GM21423 (cell line): ENCODE measurements around the gene CDH23.

Experiments used
- ATAC-seq: cut with Tn5 transposase; IDR thresholded peaks from one replicate; pipeline ENCODE4 v1.9.1; 2021; ENCODE audit warnings: mild to moderate bottlenecking, moderate library complexity; ENCODE audit not compliant: unreplicated experiment

CDH23 gene

DNA sequence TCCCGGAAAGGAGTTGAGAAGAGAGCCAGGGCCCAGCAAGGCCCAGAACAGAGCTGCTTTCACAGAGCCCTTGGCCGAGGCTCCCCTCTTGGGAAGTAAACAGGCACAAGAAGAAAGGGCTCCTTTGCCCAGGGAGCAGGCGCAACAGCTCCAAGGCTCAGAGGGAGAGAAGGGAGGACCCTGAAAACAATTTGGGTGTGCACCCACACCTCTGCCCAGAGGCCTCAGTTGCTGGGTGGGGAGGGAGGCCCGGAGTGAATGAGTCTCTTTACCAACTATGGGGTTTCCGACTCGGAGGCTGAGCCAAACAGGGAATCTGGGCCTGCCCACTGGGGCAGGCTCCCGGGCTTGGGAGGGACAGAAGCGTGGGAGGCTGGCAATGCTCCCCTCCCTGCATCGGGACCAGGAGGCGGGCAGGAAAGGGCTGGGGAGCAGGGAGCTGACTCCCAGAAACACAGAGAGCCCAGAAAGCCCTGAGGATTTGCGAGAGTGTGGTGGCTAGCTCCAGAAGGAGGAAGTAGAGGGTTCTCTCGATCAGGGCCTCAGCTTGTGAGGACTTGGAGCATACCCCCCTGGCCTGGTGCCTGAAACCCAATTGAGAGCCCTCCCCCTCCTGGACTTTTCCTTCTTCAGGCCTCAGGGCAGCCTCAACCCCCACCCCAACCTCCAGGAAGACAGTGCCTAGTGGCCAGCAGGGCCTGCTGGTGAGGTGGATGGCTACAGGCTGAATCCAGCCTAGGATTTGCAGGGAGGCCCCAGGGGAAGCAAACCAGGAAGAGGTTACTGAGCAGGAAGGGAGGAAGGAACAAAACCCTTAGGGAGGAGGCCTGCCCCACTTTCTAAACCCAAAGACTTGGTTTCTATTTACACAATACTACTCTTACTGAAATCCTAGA is 316.7 kb downstream of the CDH23 start:
- ATAC-seq, result no peak

- ATAC-seq, result no peak
These were observed 317.3 kb downstream of the CDH23 start for GRCh38 chr10:71714031-71714410.

DNA sequence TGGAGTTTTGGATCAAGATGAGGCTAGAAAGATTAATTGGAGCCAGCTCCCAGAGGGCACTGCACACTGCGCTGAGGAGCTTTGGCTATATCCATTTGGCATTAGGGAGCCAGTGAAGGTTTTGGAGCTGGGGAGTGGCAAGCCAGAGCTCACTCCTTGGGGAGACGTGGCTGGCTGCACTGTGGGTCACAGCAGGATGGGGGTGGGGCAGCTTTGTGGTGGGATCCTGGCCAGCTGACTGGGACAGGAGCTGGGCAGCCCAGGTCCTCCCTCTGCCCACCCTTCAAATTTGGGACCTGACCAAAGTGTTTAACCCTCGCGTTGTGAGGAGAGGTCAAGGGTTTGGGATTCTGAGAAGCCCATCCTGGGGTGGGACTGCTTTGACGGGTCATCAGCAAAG is 317.9 kb downstream of the CDH23 start:
- no peak for ATAC-seq

GRCh38 chr10:71715026-71715425 is 318.3 kb downstream of the CDH23 start:
- ATAC-seq, result no peak

- ATAC-seq, result no peak
These were observed 319.1 kb downstream of the CDH23 start for GRCh38 chr10:71715860-71716259.

DNA sequence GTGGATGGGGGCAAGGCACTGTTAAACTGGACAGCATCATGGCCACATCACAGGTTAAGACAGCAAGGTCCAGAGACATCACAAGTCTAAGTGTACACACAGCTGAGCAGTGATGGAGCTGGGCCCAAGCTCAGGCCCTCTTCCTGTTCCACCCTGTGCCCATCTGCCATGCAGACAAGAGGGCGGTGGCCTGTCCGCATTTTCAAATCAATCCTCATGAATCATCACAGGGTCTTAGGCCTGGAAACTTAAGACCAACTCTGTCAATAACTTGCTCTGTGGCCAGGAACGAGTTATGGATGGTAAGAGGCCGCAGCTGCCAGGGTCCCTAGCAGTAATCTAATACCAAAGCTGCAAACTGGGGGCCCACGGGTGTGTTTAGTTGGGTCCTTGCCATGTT is 319.7 kb downstream of the CDH23 start:
- ATAC-seq, result no peak

DNA sequence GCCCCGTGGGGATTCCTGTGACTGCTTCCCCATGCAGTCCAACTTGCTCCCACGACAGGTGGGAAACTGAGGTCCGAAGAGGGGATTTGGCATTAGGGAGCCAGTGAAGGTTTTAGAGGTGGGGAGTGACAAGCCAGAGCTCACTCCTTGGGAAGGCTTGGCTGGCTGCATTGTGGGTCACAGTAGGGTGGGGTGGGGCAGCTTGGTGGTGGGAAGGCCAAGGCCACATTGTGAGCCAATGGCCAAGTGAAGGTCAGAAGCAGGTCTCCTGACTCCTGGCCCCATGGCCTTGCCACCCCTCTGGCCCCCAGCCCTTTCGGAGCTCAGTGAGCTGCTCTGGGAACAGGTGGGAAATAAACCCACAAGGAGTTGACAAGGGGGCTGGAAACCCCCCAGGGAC is 320.3 kb downstream of the CDH23 start:
- ATAC-seq, result no peak

- ATAC-seq, result no peak
These were observed 320.8 kb downstream of the CDH23 start for GRCh38 chr10:71717551-71717951.

GRCh38 chr10:71718165-71718698 is 321.5 kb downstream of the CDH23 start:
- ATAC-seq, result no peak

GRCh38 chr10:71719042-71719441 is 322.3 kb downstream of the CDH23 start:
- no peak for ATAC-seq

DNA sequence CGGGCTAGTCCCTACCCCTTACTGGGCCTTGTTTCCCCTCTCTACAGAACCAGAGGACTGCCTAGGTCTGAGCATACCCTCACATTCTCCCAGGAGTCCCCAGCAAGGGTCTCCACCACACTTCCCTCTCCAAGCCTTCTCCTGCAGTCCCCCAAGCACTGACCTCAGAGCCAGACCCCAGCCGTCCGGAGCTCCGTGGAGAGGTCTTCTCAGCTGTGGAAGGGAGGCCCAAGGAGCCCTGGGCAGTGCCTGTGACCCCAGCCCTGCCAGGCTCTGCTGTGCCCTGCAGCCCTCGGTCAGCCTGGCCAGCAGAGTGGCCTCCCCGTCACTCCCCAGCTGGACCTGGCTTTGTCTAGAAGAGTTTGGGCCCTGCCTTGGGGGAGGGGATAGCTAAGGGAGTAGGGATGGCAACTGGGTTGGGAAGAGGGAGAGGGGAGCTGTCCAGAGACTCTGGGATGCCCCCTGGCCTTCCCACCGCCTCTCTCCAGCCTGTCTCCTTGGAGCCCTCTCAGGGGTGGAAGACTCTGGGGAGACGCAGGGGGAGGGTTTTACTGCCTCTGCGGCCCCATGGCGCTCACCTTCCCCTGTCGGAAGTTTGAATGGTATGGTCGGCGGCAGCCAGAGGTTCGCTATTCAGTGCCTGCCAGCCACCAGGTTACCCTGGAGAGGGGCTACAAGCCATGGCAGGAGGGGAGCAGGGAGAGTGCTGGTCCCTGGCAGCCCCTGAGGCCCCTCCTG is 322.9 kb downstream of the CDH23 start, which contains the start of gene C10orf105:
C10orf105 (minus strand) TSS at position 315 of the 738 bp plus-strand sequence. CDS start 3,441 bp downstream, outside the sequence.
- no peak for ATAC-seq

- no peak for ATAC-seq
These were observed 323.6 kb downstream of the CDH23 start for GRCh38 chr10:71720288-71720687.

DNA sequence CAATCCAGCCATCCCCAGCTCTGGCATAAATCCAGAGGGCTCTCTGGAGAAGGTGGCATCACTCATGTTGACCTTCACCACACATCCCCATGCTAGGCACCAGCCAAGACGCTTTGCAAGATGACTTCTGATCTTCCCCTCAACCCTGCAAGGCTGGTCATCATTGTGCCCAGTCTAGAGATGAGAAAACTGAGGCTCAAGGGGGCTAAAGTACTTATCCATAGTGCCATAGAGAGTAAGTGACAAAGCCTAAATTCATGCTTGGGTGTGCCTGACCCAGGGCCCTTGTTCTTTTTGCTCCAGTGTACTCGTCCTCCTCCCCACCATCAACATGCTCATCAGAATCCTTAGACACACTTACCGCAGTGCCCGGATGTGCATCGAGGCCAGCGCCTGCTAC is 324.6 kb downstream of the CDH23 start:
- ATAC-seq, result no peak

DNA sequence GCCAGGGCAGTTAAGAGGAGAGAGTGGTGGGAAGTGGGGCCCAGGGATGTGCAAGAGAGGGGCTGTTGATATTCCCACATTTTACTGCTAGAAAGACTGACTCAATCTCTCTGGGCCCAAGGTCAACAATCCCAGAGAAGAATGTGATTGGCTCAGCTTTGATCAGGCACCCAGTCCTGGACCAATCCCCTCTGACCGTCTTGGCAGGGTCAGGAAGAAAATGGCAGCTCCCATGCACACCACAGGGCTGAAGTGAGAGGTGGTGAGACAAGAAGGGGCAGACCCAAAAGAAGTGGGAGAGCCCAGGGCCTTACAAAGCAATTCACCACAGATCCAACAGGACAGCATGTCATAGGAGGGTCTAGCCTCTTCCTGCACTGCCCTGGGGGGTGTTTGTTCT is 326.1 kb downstream of the CDH23 start:
- ATAC-seq, result no peak

- no peak for ATAC-seq
These were observed 326.6 kb downstream of the CDH23 start for GRCh38 chr10:71723311-71723710.

GRCh38 chr10:71724539-71724938 is 327.8 kb downstream of the CDH23 start:
- no peak for ATAC-seq

DNA sequence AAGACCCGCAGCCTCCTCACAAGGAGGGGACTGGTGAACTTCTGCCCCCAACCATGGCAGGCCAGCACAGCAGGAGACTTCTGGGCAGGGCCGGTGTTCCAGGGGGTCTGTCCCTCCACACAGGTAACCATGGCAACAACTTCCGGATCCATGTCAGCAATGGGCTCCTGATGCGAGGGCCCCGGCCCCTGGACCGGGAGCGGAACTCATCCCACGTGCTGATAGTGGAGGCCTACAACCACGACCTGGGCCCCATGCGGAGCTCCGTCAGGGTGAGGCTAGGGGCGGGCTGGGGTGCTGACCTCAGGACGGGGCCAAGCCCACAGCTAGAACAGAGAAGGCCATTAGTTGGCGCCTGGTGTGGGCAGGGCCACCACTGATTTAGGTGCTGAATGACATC is 328.5 kb downstream of the CDH23 start:
- no peak for ATAC-seq

DNA sequence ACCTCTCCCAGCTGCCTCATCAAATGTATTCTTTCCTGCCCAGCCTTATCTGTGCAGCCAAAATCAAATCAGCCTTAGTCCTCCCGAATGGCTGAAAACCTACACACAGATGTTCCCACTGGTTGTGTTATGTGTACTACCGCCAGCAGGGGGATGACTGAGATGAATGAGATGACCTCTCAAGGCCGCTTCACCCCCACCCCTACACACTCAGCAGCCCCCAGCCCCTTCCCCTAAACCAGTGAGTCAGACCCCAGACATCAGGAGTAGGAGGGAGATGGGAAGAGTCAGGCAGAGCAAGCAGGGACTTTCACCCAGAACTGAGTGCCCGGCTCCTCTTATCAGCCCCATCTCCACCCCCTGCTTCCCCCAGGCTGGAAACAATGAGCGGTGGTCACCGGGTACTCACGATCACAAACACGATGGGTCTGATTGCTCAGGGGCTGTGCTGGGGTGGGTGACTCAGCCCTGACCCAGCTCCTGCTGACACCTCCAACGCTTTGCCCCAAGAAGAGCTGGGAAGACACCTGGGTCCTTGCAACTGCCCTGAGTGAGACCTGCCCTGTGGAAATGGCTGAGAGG is 329.4 kb downstream of the CDH23 start:
- ATAC-seq, result no peak

DNA sequence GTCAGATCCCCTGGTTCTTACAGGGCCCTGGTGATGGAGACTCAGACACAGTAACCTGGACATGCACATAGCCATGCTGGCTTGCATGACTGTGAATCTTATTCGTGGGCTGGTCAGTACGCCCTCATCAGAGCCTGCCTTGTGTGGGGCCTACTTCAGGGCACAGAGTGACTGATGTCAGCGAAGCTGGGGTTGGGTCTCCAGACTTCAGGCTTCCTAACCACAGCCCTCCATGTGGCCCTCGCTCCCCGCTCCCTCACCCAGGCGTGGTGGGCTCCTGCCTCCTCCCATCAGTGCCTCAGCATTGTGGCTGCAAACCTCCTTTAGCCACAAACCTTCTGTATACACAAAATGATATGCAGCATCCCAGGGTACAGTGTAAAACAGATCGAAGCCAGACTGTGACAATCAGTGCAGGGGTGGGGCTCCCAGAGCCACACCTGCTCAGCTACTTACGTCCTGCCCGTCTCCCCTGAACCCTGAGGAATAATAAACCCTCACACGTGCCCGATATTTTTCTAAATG is 329.9 kb downstream of the CDH23 start:
- no peak for ATAC-seq

GRCh38 chr10:71727105-71727737 is 330.5 kb downstream of the CDH23 start:
- peak; percentile 39 for ATAC-seq
